CD4-positive, CD25-positive, alpha-beta regulatory T cell (primary cell): ENCODE data around the gene LHX6. TPM values are rescaled to one million over a fixed set of nuclear protein-coding genes. Genes with fewer than 3 reads are reported as not detected.

Experiments
- ATAC-seq, 2 donors: fragments of 150-1000 bp; cut with Tn5 transposase; one replicate each; pipeline ENCODE4 v1.10.0; 2021; ENCODE audit warnings: low read depth in 2 of 2, moderate number of reproducible peaks in 2 of 2, moderate library complexity in 1 of 2
- DNase-seq, 3 donors: peaks; one replicate each; pipeline versions ENCODE4 v3.0.0 to v3.0.0-alpha.2; 2012 to 2022; ENCODE audit warnings: mixed read lengths in 1 of 3
- H3K27ac ChIP-seq: one replicate; pipeline ENCODE4 v1.7.0; 2013; ENCODE audit warnings: mild to moderate bottlenecking, low read length; ENCODE audit not compliant: insufficient read depth, poor library complexity, severe bottlenecking
- H3K27me3 ChIP-seq: one replicate; pipeline ENCODE4 v1.7.0; 2013; ENCODE audit warnings: low read length; ENCODE audit not compliant: control insufficient read depth, insufficient read depth
- H3K36me3 ChIP-seq: one replicate; pipeline ENCODE4 v1.7.0; 2013; ENCODE audit warnings: mild to moderate bottlenecking, low read length, moderate library complexity; ENCODE audit not compliant: control insufficient read depth, insufficient read depth
- H3K4me1 ChIP-seq: 2 replicates; pipeline ENCODE4 v1.7.0; 2013; ENCODE audit warnings: mild to moderate bottlenecking, low read length; ENCODE audit not compliant: insufficient read depth, control insufficient read depth, poor library complexity, severe bottlenecking
- H3K4me3 ChIP-seq: one replicate; pipeline ENCODE4 v1.7.0; 2013; ENCODE audit warnings: low read depth, mild to moderate bottlenecking, low read length, moderate library complexity
- H3K9me3 ChIP-seq, 2 experiments: 1 replicate in 1 of 2; 2 replicates in 1 of 2; pipeline ENCODE4 v1.7.0; 2013; ENCODE audit warnings: low read length in 2 of 2, mild to moderate bottlenecking in 1 of 2, moderate library complexity in 1 of 2; ENCODE audit not compliant: control insufficient read depth in 2 of 2
- H3K27ac Mint-ChIP-seq, 3 donors: one replicate each; pipeline ENCODE4 v1.8.0; 2020 to 2022; ENCODE audit warnings: mild to moderate bottlenecking in 3 of 3, mixed read lengths in 3 of 3, moderate library complexity in 2 of 3
- H3K27me3 Mint-ChIP-seq: one replicate; pipeline ENCODE4 v1.8.0; 2022; ENCODE audit warnings: mild to moderate bottlenecking, mixed read lengths
- H3K36me3 Mint-ChIP-seq: one replicate; pipeline ENCODE4 v1.8.0; 2020; ENCODE audit warnings: mixed read lengths
- H3K4me1 Mint-ChIP-seq, 4 donors: one replicate each; pipeline ENCODE4 v1.8.0; 2020 to 2022; ENCODE audit warnings: mixed read lengths in 4 of 4, mild to moderate bottlenecking in 1 of 4
- H3K4me3 Mint-ChIP-seq, 4 donors: one replicate each; pipeline ENCODE4 v1.8.0; 2020 to 2022; ENCODE audit warnings: mild to moderate bottlenecking in 4 of 4, mixed read lengths in 4 of 4, moderate library complexity in 3 of 4
- H3K9me3 Mint-ChIP-seq, 7 donors: one replicate each; pipeline ENCODE4 v1.8.0; 2020 to 2022; ENCODE audit warnings: mixed read lengths in 7 of 7, mild to moderate bottlenecking in 3 of 7, moderate library complexity in 2 of 7
- polyA plus RNA-seq, 4 donors: library from polyadenylated mRNA; unstranded; fragments of 300-500 nt; fragmentation: Illumina TruSeq; gene quantifications; one replicate each; pipeline ENCODE4 v1.2.3, GENCODE V29; 2021
- total RNA-seq: library from RNA; stranded (reverse); gene quantifications from one replicate; pipeline ENCODE4 v1.2.3, GENCODE V29; 2022

LHX6 gene
- total and polyA plus RNA-seq, 5 donors from 2014 or later: not detected

DNA sequence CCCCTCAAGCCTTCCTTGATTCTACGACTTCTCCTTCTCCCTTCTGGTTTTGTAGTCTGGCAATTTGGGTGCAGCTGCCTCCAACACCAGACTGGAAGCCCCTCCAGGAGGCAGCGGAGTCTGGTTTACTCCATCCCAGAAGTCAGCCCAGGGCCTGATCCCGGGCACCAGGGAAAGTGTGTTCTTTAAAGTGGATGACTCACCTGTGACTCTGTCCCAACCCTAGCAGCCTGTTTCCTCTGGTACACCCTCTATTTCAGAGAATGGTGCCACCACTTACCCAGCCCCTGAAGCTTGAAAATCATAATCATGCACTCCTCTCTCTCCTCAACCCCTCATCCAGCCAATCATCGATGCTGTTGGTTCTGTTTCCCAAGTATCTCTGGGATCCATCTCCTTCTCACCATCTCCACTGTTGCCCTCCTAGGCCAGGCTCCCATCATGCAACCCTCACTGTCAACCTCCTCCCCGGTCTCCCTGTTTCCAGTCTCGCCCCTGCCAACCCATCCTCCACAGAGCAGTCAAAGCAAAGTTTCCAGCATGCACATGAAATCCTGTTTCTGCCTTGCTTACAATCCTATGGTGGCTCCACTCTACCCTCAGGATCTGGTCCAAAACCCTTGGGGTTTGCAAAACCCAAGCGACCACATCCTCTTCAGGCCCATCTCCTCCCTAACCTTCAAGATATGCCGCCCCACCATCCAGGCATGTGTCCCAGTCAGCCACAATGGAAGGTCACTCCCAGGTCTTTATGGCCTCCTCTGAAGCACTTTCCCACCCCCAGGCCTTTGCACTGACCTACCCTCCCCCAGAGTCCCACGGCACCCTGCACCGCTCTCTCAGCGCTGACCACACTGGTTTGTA is 10.5 kb downstream of the LHX6 start:
- H3K4me1 Mint-ChIP-seq: peaks cover 0 to 38% (median 5%) of the 10 kb centered on the region in 4 donors
- no peak overlapping the region for H3K4me3 ChIP-seq
- no peak overlapping the region for H3K27ac ChIP-seq
- no peaks in the 10 kb centered on the region for H3K36me3 ChIP-seq
- peak overlapping the region in 3 of 4 donors; percentile 18 to 52 (median 30) for H3K4me3 Mint-ChIP-seq
- H3K4me1 ChIP-seq: peaks cover 29% of the 10 kb centered on the region
- H3K9me3 ChIP-seq: no peaks in the 10 kb centered on the region
- peaks cover 40% of the 10 kb centered on the region for H3K27me3 ChIP-seq
- H3K27me3 Mint-ChIP-seq: peaks cover 91% of the 10 kb centered on the region
- DNase-seq (no peak), ATAC-seq (no peak)
- H3K9me3 Mint-ChIP-seq: peaks cover 0 to 3% (median 0%) of the 10 kb centered on the region in 7 donors
- H3K27ac Mint-ChIP-seq: no peak overlapping the region
- peaks cover 4% of the 10 kb centered on the region for H3K36me3 Mint-ChIP-seq

DNA sequence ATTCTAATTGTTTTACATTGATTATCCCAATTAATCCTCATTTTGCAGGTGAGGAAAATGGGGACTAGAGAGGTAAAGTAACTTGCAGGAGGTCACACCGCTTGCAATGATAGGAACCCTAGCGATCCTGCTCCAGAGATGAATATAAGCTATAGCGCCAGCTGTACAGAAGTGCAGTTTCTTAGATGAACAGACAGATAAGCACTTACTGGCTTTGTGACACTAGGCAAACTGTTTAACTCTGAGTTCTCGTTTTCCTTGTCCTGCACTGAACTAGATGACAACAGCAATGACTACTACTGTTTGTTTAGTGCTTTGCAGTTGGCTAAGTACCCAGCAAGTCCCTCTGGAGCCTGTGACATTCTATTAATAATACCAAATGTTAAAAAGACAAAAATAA is 11.1 kb downstream of the LHX6 start:
- DNase-seq: no peak
- H3K27ac Mint-ChIP-seq: no peak overlapping the region
- ATAC-seq: no peak
- no peak overlapping the region for H3K27ac ChIP-seq
- H3K27me3 ChIP-seq: peaks cover 42% of the 10 kb centered on the region
- H3K4me3 Mint-ChIP-seq: peak overlapping the region in 1 of 4 donors; percentile 34
- H3K36me3 ChIP-seq: no peaks in the 10 kb centered on the region
- no peaks in the 10 kb centered on the region for H3K9me3 ChIP-seq
- H3K27me3 Mint-ChIP-seq: peaks cover 91% of the 10 kb centered on the region
- H3K4me3 ChIP-seq: no peak overlapping the region
- peaks cover 0 to 8% (median 0%) of the 10 kb centered on the region in 7 donors for H3K9me3 Mint-ChIP-seq
- H3K36me3 Mint-ChIP-seq: peaks cover 4% of the 10 kb centered on the region
- H3K4me1 Mint-ChIP-seq: peaks cover 0 to 38% (median 7%) of the 10 kb centered on the region in 4 donors
- H3K4me1 ChIP-seq: peaks cover 32% of the 10 kb centered on the region

DNA sequence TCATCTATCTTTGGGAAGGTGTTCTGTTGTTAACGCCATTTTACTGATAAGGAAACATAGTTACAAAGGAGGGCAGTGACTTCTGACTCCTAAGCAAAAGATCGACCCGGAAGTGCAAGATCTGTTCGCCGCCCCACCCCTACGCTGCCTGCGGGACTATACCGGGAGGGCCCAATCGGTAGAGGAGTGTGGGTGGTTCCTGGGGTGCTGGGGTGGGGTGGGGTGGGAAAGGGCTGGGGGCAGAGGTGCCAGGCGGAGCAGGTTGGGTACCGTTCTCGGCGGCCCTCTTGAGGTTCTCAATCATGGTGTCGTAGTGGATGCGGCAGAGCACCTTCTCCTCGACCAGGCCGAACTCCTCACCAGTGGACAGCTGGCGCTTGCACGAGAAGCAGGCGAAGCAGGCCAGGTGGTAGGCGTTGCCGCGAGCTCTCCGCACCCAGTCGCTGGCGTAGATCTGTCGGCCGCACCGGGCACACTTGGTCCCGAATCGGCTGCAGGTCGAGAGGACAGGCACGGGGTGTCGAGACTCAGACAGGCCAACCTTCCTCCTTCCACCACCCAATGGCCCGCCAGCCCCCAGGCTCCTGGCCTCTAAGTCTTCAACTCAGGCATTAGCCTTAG is 11.8 kb downstream of the LHX6 start:
- H3K36me3 ChIP-seq: no peaks in the 10 kb centered on the region
- Mint-ChIP-seq H3K4me3 (no peak overlapping the region), H3K27ac (no peak overlapping the region), H3K4me1 (peaks cover 0 to 35% (median 7%) of the 10 kb centered on the region in 4 donors), H3K27me3 (peaks cover 90% of the 10 kb centered on the region), H3K9me3 (peaks cover 0 to 8% (median 0%) of the 10 kb centered on the region in 7 donors), H3K36me3 (peaks cover 4% of the 10 kb centered on the region)
- DNase-seq (no peak), ATAC-seq (no peak)
- peaks cover 32% of the 10 kb centered on the region for H3K4me1 ChIP-seq
- H3K27me3 ChIP-seq: peaks cover 47% of the 10 kb centered on the region
- no peak overlapping the region for H3K4me3 ChIP-seq
- no peaks in the 10 kb centered on the region for H3K9me3 ChIP-seq
- no peak overlapping the region for H3K27ac ChIP-seq

DNA sequence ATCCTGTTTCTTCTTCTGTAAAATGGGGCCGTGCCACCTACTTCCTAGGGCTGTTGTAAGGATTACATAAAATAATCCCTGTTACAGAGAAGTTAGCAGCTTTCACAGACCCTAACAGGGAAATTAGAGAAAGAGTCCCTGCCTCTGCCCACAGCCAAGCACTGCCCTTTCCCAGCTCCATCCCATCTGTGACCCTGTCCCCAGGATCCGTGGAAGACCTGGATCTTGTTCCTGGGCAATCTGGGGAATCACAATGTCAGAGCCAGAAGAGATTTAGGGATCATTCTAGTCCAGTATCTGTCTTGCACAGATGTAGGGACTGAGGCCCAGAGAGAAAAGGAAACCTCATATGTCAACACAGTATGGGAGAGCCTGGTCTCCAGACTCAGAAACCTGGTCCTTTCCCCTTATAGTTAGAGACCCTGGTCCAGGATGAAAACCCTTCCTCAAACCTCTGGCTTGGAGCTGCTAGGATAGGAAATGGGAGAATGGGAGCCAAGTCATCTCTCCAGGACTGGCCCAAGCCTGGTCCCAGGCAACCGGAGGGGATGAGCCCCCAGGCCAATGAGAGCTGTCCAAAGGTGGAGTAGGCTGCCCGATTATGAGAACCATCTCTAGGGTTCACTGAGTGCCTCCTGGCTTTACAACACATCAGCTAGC is 12.5 kb downstream of the LHX6 start:
- Mint-ChIP-seq H3K27ac (no peak overlapping the region), H3K4me3 (no peak overlapping the region), H3K27me3 (peaks cover 90% of the 10 kb centered on the region), H3K4me1 (peaks cover 0 to 35% (median 7%) of the 10 kb centered on the region in 4 donors), H3K9me3 (peaks cover 0 to 6% (median 0%) of the 10 kb centered on the region in 7 donors), H3K36me3 (peaks cover 4% of the 10 kb centered on the region)
- Histone ChIP-seq H3K36me3 (no peaks in the 10 kb centered on the region), H3K4me1 (peaks cover 30% of the 10 kb centered on the region), H3K9me3 (no peaks in the 10 kb centered on the region), H3K27ac (no peak overlapping the region), H3K4me3 (no peak overlapping the region), H3K27me3 (peaks cover 53% of the 10 kb centered on the region)
- ATAC-seq (no peak), DNase-seq (no peak)

DNA sequence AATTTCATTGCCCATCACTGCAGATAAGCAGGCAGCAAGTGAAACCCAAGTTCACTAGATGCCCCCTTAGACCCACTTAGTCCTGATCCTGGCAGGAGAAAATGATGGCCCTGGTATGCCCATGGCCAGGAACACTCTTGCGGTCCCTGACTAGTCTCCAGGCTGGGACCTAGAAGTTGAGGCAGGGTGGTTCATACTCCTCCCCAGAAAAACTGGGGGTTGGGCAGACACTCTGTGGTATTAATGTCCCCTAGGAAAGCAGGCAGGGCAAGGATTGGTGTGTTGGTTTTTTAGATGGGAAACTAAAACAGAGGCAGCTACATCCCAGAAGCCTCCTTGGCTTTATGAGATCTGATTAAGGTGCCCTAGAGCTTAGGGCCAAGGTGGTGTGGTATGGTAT is 13.1 kb downstream of the LHX6 start:
- H3K4me1 Mint-ChIP-seq: peaks cover 0 to 34% (median 7%) of the 10 kb centered on the region in 4 donors
- H3K27ac Mint-ChIP-seq: no peak overlapping the region
- H3K36me3 ChIP-seq: no peaks in the 10 kb centered on the region
- H3K27ac ChIP-seq: no peak overlapping the region
- peaks cover 50% of the 10 kb centered on the region for H3K27me3 ChIP-seq
- DNase-seq (no peak), ATAC-seq (no peak)
- H3K27me3 Mint-ChIP-seq: peaks cover 91% of the 10 kb centered on the region
- no peak overlapping the region for H3K4me3 ChIP-seq
- no peaks in the 10 kb centered on the region for H3K9me3 ChIP-seq
- H3K4me3 Mint-ChIP-seq: no peak overlapping the region
- H3K36me3 Mint-ChIP-seq: peaks cover 4% of the 10 kb centered on the region
- H3K4me1 ChIP-seq: peaks cover 27% of the 10 kb centered on the region
- H3K9me3 Mint-ChIP-seq: peaks cover 0 to 6% (median 0%) of the 10 kb centered on the region in 7 donors

DNA sequence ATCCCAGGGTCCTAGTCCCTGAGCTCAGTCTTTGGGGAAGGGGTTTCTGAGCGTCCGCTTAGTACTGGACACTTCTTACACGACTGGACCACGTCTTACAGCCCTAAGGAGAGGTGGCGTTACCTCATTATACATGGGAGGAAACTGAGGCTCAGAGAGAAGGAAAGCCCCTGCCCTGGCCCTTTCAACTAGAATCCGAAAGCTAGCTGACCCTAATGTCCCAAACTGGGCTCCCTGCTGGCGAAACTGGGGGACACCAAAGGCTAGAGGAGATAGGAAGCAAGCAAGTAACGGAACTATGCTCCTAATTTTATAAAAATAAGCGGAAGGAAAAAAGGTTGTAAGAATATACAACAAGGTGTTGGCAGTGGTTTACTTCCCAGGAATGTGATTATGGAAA is 14.2 kb downstream of the LHX6 start:
- no peaks in the 10 kb centered on the region for H3K9me3 ChIP-seq
- H3K36me3 ChIP-seq: no peaks in the 10 kb centered on the region
- ATAC-seq (no peak), DNase-seq (no peak)
- H3K27me3 ChIP-seq: peaks cover 43% of the 10 kb centered on the region
- Mint-ChIP-seq H3K36me3 (peaks cover 4% of the 10 kb centered on the region), H3K27me3 (peaks cover 82% of the 10 kb centered on the region), H3K9me3 (peaks cover 0 to 6% (median 0%) of the 10 kb centered on the region in 7 donors), H3K4me1 (peaks cover 0 to 26% (median 4%) of the 10 kb centered on the region in 4 donors), H3K4me3 (peak overlapping the region; percentile 51 to 86 (median 60)), H3K27ac (no peak overlapping the region)
- no peak overlapping the region for H3K27ac ChIP-seq
- H3K4me1 ChIP-seq: peaks cover 22% of the 10 kb centered on the region
- H3K4me3 ChIP-seq: no peak overlapping the region

DNA sequence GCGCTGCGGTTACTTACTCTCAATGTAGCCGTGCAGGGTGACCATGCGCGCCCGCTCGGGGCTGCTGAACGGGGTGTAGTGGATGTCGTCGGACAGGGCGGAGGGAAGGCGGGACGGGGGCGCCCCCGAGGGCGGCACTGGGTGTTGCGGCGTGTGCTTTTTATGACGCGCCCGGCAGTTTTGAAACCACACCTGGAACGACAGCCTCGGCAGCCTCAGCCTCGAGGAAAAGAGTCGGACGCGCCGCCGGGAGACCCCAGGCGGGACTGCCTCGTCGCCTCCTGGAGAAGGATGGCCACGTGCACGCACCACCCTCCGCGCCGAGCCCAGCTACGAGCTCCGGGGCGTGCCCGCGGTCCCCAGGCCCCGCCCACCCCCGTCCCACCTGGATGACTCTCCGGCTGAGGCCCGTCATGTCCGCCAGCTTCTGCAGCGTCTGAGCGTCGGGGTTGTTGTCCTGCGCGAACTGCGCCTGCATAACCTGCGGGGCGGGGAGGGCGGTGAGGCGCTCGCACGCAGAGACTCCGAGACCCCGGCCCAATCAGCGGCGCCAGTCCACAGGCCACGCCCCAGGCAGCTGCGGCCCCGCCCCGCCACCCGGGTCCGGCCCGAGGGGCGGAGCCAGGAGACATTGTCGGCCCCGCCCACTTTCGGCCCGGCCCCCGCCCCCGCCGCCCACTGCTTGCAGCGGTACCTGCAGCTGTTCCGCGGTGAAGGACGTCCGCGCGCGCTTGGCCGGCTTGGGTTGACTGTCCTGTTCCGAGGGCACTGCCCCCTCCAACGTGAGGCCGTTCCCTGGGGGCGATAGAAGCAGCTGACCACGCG is 15.0 kb downstream of the LHX6 start:
- Mint-ChIP-seq H3K27me3 (peaks cover 76% of the 10 kb centered on the region), H3K4me3 (peak overlapping the region in 2 of 4 donors; percentile 67 to 70), H3K4me1 (peaks cover 0 to 20% (median 4%) of the 10 kb centered on the region in 4 donors), H3K36me3 (peaks cover 4% of the 10 kb centered on the region), H3K27ac (no peak overlapping the region), H3K9me3 (peaks cover 0 to 6% (median 0%) of the 10 kb centered on the region in 7 donors)
- ATAC-seq (peak; percentile 57 to 68), DNase-seq (peak; percentile 20 to 71 (median 26))
- H3K4me1 ChIP-seq: peaks cover 15% of the 10 kb centered on the region
- peaks cover 43% of the 10 kb centered on the region for H3K27me3 ChIP-seq
- H3K4me3 ChIP-seq: no peak overlapping the region
- H3K27ac ChIP-seq: no peak overlapping the region
- H3K9me3 ChIP-seq: no peaks in the 10 kb centered on the region
- H3K36me3 ChIP-seq: no peaks in the 10 kb centered on the region
